Smooth muscle cell (in vitro differentiated cells): ENCODE measurements around the gene DNAAF5. TPM values are rescaled to one million over a fixed set of nuclear protein-coding genes. Genes with fewer than 3 reads are reported as not detected.
"Not testable (repeated sequence)": the region's sequence is repeated elsewhere in the genome, so short reads cannot be mapped to it uniquely, and the experiment has no call there.

ENCODE experiments used
- DNase-seq: peaks from one replicate; lab custom pipeline; 2025; ENCODE audit not compliant: unreplicated experiment; lab: John Stamatoyannopoulos, UW
- H2AFZ ChIP-seq: fragments of 200-600 bp; sonication (generic); 2 replicates; pipeline ENCODE4 v1.6.0; 2016; ENCODE audit warnings: antibody characterized with exemption, low read depth, mild to moderate bottlenecking
- H3F3A ChIP-seq: fragments of 200-600 bp; sonication (generic); 2 replicates; pipeline ENCODE4 v1.6.0; 2017; ENCODE audit warnings: antibody characterized with exemption, low read depth
- H3K27ac ChIP-seq: fragments of 200-600 bp; sonication (generic); 2 replicates; pipeline ENCODE4 v1.5.1; 2016; ENCODE audit warnings: low read depth, mild to moderate bottlenecking
- H3K27me3 ChIP-seq: fragments of 200-600 bp; sonication (generic); 2 replicates; pipeline ENCODE4 v1.6.1; 2016; ENCODE audit warnings: low read depth, mild to moderate bottlenecking
- H3K36me3 ChIP-seq: fragments of 200-600 bp; sonication (generic); 2 replicates; pipeline ENCODE4 v1.5.1; 2016; ENCODE audit warnings: low read depth
- H3K4me1 ChIP-seq: fragments of 200-600 bp; sonication (generic); 2 replicates; pipeline ENCODE4 v1.5.1; 2016; ENCODE audit warnings: low read depth
- H3K4me2 ChIP-seq: fragments of 200-600 bp; sonication (generic); 2 replicates; pipeline ENCODE4 v1.6.0; 2016; ENCODE audit warnings: mild to moderate bottlenecking
- H3K4me3 ChIP-seq: fragments of 200-600 bp; sonication (generic); 2 replicates; pipeline ENCODE4 v1.5.1; 2016; ENCODE audit warnings: mild to moderate bottlenecking
- H3K79me2 ChIP-seq: fragments of 200-600 bp; sonication (generic); 2 replicates; pipeline ENCODE4 v1.6.0; 2016; ENCODE audit warnings: low read depth, mild to moderate bottlenecking
- H3K9ac ChIP-seq: fragments of 200-600 bp; sonication (generic); 2 replicates; pipeline ENCODE4 v1.6.0; 2016; ENCODE audit warnings: low read depth
- H3K9me3 ChIP-seq: fragments of 200-600 bp; sonication (generic); replicated peaks from 2 replicates; pipeline ENCODE4 v1.5.1; 2016; ENCODE audit warnings: low read depth
- H4K20me1 ChIP-seq: fragments of 200-600 bp; sonication (generic); 2 replicates; pipeline ENCODE4 v1.6.0; 2016; ENCODE audit warnings: low read depth
- WGBS: methylation state at CpG from one replicate; pipeline ENCODE4 v1.1.7; 2016; ENCODE audit warnings: low lambda C conversion rate; 5-methylcytosine and 5-hydroxymethylcytosine counted together
- polyA plus RNA-seq: library from polyadenylated mRNA; unstranded; fragments of >200 nt; fragmentation: Nextera tagmentation; extraction: Ambion mirVana; gene quantifications from 2 replicates; pipeline ENCODE4 v1.2.1, GENCODE V29; 2016
- total RNA-seq: library from RNA; depleted of rRNA; stranded (reverse); fragments of >200 nt; gene quantifications from 2 replicates; pipeline ENCODE4 v1.2.3, GENCODE V29; 2014
- TF ChIP-seq, protein P1 (sequence below): fragments of 200-600 bp; sonication (generic); IDR thresholded peaks from 2 replicates; pipeline ENCODE4 v1.5.1; 2017; ENCODE audit warnings: borderline replicate concordance, mild to moderate bottlenecking, antibody characterized with exemption; ENCODE audit not compliant: insufficient read depth, poor library complexity, severe bottlenecking

DNAAF5 gene
- total and polyA plus RNA-seq, 2 experiments from 2014 or later: 13.9 to 17.0 TPM

GRCh38 chr7:741191-741671, 14.7 kb downstream of the DNAAF5 start:
- no peak overlapping the region for H3K9ac ChIP-seq
- H3K27me3 ChIP-seq: no peaks in the 10 kb centered on the region
- WGBS: 94% methylated on average over 17 of the region's 17 CpGs
- H3K4me3 ChIP-seq: no peak overlapping the region
- H2AFZ ChIP-seq: no peak overlapping the region
- H3K9me3 ChIP-seq: no peaks in the 10 kb centered on the region
- TF ChIP-seq, protein P1, sequence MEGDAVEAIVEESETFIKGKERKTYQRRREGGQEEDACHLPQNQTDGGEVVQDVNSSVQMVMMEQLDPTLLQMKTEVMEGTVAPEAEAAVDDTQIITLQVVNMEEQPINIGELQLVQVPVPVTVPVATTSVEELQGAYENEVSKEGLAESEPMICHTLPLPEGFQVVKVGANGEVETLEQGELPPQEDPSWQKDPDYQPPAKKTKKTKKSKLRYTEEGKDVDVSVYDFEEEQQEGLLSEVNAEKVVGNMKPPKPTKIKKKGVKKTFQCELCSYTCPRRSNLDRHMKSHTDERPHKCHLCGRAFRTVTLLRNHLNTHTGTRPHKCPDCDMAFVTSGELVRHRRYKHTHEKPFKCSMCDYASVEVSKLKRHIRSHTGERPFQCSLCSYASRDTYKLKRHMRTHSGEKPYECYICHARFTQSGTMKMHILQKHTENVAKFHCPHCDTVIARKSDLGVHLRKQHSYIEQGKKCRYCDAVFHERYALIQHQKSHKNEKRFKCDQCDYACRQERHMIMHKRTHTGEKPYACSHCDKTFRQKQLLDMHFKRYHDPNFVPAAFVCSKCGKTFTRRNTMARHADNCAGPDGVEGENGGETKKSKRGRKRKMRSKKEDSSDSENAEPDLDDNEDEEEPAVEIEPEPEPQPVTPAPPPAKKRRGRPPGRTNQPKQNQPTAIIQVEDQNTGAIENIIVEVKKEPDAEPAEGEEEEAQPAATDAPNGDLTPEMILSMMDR: no peak
- H3K36me3 ChIP-seq: no peaks in the 10 kb centered on the region
- no peaks in the 10 kb centered on the region for H3F3A ChIP-seq
- no peaks in the 10 kb centered on the region for H3K4me1 ChIP-seq
- H4K20me1 ChIP-seq: peaks cover 12% of the 10 kb centered on the region
- no peak overlapping the region for H3K27ac ChIP-seq
- DNase-seq: no peak
- H3K79me2 ChIP-seq: peaks cover 9% of the 10 kb centered on the region
- no peak overlapping the region for H3K4me2 ChIP-seq

DNA sequence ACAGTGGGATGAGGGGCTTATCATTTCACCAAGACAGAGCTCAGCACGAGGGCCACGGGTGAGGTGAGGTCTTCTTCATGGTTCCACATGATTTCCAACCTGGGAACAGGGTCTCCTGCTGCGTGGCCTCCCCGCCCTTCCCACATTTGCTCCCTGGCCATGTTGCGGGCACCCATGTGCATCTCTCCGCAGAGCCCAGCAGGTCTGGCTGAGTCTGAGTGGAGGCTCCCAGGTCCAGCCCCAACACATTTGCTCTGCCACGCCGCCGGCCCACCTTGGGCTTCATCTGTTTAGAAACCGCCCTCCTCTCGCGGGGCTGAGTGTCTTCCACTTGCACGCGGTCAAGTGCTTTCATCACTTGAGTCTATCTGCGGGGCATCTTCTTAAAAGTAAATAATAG, 15.4 kb downstream of the DNAAF5 start:
- no peak for DNase-seq
- no peaks in the 10 kb centered on the region for H3K9me3 ChIP-seq
- peaks cover 12% of the 10 kb centered on the region for H4K20me1 ChIP-seq

GRCh38 chr7:742791-743190, 16.3 kb downstream of the DNAAF5 start:
- Histone ChIP-seq H3F3A (no peaks in the 10 kb centered on the region), H3K4me3 (no peak overlapping the region), H2AFZ (no peak overlapping the region), H3K27me3 (no peaks in the 10 kb centered on the region), H4K20me1 (peaks cover 18% of the 10 kb centered on the region), H3K27ac (no peak overlapping the region), H3K36me3 (no peaks in the 10 kb centered on the region), H3K4me1 (no peaks in the 10 kb centered on the region), H3K4me2 (no peak overlapping the region), H3K9me3 (no peaks in the 10 kb centered on the region), H3K79me2 (no peaks in the 10 kb centered on the region), H3K9ac (no peak overlapping the region)
- TF ChIP-seq, protein P1: no peak
- 91% methylated on average over 8 of the region's 8 CpGs for WGBS
- DNase-seq: no peak

More for the DNA sequence above, 15.4 kb downstream of the DNAAF5 start:
- TF ChIP-seq, protein P1: no peak
- Histone ChIP-seq H3K4me3 (no peak overlapping the region), H3K36me3 (no peaks in the 10 kb centered on the region), H3K9ac (no peak overlapping the region), H3K4me1 (no peaks in the 10 kb centered on the region), H3K79me2 (peaks cover 4% of the 10 kb centered on the region), H3K4me2 (no peak overlapping the region), H3K27ac (no peak overlapping the region), H3F3A (no peaks in the 10 kb centered on the region), H2AFZ (no peak overlapping the region), H3K27me3 (no peaks in the 10 kb centered on the region)
- 95% methylated on average over 15 of the region's 15 CpGs for WGBS

- H3K4me1 ChIP-seq, H2AFZ ChIP-seq, H3K27ac ChIP-seq, H3F3A ChIP-seq, DNase-seq, H3K9me3 ChIP-seq, H3K4me2 ChIP-seq, H3K36me3 ChIP-seq, H3K9ac ChIP-seq, H3K4me3 ChIP-seq, H3K79me2 ChIP-seq, H3K27me3 ChIP-seq: not testable (repeated sequence)
- 86% methylated on average over 14 of the region's 14 CpGs for WGBS
- H4K20me1 ChIP-seq: peaks cover 17% of the 10 kb centered on the region
Measured at GRCh38 chr7:743341-744127, 17.0 kb downstream of the DNAAF5 start.

GRCh38 chr7:744128-744520, 17.6 kb downstream of the DNAAF5 start:
- not testable (repeated sequence) for H3K79me2 ChIP-seq, H3K4me3 ChIP-seq, H3K9ac ChIP-seq, H3K4me1 ChIP-seq, H3K9me3 ChIP-seq, H3K27ac ChIP-seq, H2AFZ ChIP-seq, H3F3A ChIP-seq, H3K4me2 ChIP-seq, H3K36me3 ChIP-seq, DNase-seq, H3K27me3 ChIP-seq
- peaks cover 13% of the 10 kb centered on the region for H4K20me1 ChIP-seq
- WGBS: 92% methylated on average over 5 of the region's 5 CpGs
